SW480 (cell line): Measurements from ENCODE around the gene YTHDF1.
A peak's percentile ranks its signal among the peaks of the same experiment; 100 is the strongest.
"Not testable (repeated sequence)": the region's sequence is repeated elsewhere in the genome, so short reads cannot be mapped to it uniquely, and the experiment has no call there.

Experiments used
- DNase-seq: peaks from one replicate; pipeline ENCODE4 v3.0.0-alpha.2; 2016; ENCODE audit warnings: low spot score

YTHDF1 gene

DNA sequence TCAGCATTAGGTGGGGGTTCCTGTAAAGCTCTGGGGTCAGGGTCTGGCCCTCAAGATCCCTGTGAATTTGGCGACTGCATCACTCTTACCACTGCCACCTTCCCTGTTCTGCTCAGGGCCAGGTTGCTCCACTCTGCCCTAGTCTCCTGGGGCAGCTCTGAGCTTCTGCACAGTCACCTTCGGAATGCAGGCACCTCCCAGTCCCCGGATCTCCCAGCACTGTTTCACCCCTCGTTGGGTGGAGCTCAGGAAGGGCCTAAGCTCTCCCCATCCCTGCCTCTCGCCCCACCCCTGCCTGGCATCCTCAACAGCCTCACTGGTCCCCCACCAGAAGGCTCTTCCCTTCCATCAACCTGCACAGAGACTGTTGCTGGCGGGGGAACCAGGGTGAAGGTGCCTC, 46.2 kb downstream of the YTHDF1 start:
- DNase-seq, result no peak

DNA sequence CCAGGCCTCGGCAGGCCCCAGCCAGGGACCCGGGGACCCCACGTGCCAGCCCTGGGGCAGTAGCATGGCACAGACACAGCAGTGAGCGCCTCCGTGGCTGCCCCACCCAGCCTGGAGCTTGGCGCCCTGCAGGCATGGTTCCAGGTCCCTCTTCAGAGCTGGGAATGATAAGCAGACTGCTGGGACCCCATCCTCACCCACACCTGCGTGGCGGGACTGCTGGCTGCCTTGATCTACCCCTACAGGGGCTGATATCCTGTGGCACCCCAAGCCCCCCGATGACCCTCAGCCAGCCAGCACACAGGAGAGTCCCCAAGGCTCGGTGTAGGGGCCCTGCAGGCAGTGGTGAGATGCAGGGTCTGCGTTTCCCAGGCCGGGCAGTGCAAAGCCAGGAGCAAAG, 47.1 kb downstream of the YTHDF1 start:
- DNase-seq, result no peak

GRCh38 chr20:63167918-63168520, 47.9 kb downstream of the YTHDF1 start:
- DNase-seq, result no peak

- DNase-seq, result peak; percentile 70
Observed at GRCh38 chr20:63167026-63167917, 48.7 kb downstream of the YTHDF1 start.

- DNase-seq, result no peak
Observed at GRCh38 chr20:63166193-63167020, 49.5 kb downstream of the YTHDF1 start.

GRCh38 chr20:63165356-63166192, 50.4 kb downstream of the YTHDF1 start:
- DNase-seq, result no peak

- no peak for DNase-seq
Observed at GRCh38 chr20:63164484-63165355, 51.2 kb downstream of the YTHDF1 start.

DNA sequence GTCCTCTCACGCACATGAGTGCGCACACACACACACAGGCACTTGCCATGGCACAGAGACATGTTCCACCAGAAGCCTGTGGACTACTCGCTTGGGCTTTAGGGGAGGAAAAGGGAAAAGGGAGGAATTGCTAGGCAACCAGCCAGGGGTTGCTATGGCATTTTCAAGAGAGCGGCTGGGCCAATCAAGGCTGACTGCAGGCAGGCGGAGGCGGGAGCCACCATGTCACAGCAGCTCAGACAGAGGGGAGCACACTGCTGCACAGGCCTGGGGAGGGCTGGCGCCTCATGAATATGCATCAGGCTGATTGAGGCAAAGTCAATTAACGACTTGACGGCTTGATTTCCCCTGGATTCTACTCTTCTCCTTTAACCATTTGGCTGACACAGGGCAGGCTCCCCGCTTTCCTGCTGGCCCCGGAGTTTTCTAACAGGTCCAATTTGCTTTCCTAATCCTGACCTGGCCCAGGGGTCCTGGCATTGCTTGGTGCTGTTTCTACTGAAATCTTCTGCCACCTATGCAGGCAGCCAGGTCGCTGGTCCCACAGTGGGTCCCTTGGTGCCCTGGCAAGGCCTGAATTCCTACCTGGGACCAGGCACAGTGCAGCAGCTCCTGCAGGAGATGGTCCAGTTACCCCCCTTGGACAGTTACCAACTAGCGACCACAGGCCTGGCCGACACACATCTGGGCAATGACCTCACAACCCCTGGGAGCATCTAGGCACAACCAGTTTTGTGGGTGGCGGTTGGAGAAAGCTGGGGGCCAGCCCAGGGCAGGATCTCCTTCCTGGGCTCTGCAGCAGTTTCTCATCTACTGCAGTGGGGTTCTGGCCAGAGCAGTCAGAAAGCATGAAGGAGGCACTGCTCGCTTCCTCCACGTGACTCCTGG, 52.1 kb downstream of the YTHDF1 start:
- no peak for DNase-seq

DNA sequence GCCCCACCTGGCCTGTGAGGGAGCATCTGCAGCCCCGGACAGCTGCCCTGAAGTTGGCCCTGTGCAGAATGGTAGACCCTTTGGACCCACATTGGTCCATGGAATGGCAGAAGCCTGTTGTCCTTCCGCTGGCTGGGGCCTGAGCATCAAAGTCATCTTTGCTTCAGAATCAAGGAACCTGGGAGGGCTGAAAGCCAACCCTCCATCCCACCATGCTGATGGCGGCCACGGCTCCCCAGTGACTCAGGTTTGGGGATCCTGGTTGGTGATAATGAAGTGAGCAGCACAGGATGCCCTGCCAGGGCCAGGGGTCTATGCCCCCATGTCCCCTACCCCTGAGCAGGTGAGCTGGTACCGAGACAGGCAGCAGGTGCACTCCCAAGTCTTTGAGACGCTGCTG, 52.8 kb downstream of the YTHDF1 start:
- DNase-seq, result no peak

DNA sequence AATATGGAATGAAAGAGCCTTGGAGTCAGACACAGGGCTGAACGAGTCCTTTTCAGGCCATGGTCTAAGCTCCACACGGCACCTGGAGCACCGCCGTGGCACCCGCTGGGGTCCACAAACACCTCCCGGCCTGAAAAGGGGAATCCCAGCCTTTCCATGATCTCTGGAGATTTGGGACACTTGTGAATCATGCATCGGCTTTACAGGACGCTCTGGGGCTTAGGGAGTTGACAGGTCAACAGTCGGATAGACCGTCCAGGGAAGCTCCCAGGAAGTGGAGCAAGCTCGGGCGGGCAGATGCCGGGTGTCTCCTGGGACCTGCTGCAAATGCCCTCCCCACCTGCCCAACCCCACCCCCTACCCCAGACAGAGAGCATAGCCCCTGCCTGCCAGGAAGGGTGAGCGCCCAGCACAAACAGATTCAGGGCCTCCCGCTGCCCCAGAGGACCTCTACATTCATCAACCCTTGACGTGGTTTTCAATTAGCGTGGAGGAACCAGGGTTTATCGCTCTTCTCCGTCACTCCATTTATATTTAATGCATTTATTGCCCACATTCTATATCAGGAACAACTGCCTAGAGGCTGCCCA, 53.6 kb downstream of the YTHDF1 start:
- DNase-seq, result no peak

DNA sequence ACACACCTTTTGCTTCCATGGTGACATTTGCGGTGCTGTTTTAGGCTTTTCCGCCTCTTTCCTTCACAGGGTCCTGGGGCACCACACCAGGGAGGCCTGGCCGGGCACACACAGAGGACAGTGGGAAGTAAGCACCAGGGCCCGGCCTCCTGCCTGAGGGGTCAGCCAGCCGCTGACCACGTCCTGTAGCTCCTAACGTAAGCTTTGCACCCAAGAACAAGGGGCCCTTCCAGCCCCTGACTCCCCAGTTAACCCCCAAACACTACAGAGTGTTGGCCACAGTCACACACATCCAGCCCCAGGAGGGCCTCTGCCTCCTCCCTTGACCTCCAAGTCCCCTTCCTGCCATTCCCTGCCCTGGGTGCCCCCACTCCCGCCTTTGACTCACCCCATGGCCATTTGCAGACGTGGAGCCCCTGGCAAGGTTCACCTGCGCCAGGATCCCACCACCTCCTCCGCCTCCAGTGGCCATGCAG, 54.7 kb downstream of the YTHDF1 start:
- DNase-seq, result no peak

- no peak for DNase-seq
Observed at GRCh38 chr20:63160641-63161175, 55.2 kb downstream of the YTHDF1 start.

- DNase-seq, result no peak
Observed at GRCh38 chr20:63159826-63160640, 55.9 kb downstream of the YTHDF1 start.

GRCh38 chr20:63159251-63159650, 56.7 kb downstream of the YTHDF1 start:
- not testable (repeated sequence) for DNase-seq

- DNase-seq, result no peak
Observed at GRCh38 chr20:63158845-63159244, 57.1 kb downstream of the YTHDF1 start.

- no peak for DNase-seq
Observed at GRCh38 chr20:63158352-63158751, 57.6 kb downstream of the YTHDF1 start.

- DNase-seq, result not testable (repeated sequence)
Observed at GRCh38 chr20:63157431-63157830, 58.5 kb downstream of the YTHDF1 start.

DNA sequence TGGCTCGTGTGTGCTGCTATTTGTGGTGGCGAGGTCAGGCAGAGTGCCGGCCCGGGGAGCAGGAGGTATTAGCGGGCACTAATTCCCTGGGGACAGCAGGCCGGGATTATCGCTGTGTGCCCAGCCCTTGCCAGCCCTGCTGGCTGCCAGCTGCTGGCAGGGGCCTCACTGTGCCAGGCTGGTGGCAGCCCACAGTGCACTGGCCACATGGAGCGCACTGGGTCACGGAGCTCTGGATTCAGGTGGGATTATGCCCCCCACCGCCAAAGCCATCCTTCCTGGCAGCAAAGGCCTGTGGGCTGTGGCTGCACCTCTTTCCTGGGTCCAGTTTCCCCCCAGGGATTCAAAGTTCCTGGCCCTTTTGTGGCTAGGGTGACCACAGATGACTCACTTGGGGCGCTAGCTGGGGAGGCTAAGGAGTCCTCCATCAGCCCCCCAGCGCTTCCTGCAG, 59.7 kb downstream of the YTHDF1 start:
- no peak for DNase-seq
